Stimulated activated CD4-positive, alpha-beta T cell treated with anti-CD3 and anti-CD28 coated beads, Interleukin-2, amount 100 ng/mL, for 24 hours (primary cell): ENCODE measurements around the gene CEP97.

Experiments used
- DNase-seq, 2 donors: peaks; one replicate each; pipeline ENCODE4 v3.0.0-alpha.2; 2020

The CEP97 gene

DNA sequence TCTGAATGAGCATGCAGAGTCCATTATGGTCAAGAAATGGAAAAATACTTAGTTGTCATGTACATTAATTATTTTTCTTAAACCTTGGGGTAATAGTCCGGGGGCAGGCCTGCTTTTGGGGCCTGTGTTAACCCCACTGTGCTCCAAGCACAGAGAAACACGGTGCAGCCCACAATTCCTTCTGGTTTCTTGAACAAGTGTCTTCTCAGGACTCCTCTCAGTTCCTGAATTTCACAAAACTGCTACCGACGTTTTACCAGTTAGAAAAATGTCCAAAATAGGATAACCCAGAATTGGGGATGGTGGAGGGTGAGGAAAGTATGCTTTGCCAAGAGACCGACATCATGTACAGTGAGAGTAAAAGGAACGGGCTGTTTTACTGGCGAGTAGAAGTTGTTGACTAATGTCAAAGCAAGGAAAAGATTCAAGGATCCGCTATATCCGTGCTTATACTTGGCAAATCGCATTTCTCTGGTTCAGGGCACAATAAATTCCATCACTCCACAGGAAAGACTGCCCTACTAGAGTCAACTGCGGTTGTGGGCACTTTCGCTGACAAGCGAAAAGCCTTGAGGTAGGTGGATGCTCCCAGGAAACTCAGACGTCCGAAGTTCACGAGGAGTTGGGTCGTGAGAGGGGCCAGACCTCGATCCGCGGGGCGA, 54.1 kb downstream of the CEP97 start:
- no peak for DNase-seq

DNA sequence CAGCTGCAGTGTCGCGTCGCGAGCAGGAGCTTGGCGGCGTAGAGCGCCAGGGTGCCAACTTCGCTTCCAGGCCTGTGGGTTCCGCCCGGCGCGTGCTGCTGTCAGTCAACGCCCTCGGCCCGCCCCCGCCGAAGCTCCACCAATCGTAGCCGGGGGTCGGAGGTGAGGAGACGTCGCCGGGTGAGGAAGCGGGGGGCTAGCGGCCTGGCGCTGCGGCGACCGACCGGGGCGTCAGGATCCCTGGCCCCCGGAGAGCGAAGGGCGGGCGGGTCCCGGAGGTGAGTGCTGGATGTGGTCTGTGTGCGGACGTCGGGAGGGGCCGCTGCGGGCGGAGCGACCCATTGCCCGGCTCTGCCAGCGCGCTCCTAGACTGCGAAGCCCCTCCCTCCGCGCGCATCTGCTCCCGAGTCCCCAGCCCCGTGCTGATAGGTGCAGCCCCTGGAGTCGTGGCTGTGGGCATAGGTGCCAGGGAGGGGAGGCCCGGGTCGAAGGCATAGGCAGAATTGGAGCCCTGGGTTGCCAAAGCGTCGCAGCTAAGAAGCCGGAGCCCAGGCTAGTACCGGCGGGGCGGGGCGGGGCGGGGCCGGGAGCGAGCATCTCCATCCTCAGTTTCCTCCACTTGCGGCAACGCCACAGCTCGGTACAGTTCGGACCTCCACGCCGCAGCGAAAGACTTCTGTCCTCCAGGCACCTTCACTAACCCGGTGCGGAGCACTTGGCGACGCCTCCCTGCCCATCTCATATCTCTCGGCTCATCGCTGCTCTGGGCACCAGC, 54.8 kb downstream of the CEP97 start, which contains the start of gene NXPE3:
TSS of gene NXPE3 (plus strand) at position 165 of the 775 bp plus-strand sequence. CDS start 6,386 bp downstream, outside the sequence.
- DNase-seq: peak; percentile 96

GRCh38 chr3:101779822-101780381, 55.5 kb downstream of the CEP97 start:
- no peak for DNase-seq

DNA sequence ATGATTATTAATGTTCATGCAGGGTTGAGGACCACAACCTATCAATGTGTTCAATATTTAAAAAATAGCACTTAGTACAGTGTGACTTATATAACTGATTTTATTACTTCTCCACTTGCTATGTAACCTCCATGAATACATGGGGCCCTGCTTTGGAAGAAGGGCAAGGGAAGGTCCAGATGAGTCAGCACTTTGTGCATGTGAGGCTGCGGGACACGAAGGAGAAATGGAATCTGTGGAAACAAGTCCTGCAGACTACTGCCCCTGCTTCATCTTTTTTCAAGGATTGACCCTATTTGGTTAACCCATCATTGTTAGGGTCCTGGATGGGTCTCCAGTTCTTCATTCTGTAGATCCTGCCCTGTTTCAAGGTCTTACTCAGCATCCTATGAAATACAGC, 56.2 kb downstream of the CEP97 start:
- no peak for DNase-seq

GRCh38 chr3:101781166-101781565, 56.8 kb downstream of the CEP97 start:
- no peak for DNase-seq

DNA sequence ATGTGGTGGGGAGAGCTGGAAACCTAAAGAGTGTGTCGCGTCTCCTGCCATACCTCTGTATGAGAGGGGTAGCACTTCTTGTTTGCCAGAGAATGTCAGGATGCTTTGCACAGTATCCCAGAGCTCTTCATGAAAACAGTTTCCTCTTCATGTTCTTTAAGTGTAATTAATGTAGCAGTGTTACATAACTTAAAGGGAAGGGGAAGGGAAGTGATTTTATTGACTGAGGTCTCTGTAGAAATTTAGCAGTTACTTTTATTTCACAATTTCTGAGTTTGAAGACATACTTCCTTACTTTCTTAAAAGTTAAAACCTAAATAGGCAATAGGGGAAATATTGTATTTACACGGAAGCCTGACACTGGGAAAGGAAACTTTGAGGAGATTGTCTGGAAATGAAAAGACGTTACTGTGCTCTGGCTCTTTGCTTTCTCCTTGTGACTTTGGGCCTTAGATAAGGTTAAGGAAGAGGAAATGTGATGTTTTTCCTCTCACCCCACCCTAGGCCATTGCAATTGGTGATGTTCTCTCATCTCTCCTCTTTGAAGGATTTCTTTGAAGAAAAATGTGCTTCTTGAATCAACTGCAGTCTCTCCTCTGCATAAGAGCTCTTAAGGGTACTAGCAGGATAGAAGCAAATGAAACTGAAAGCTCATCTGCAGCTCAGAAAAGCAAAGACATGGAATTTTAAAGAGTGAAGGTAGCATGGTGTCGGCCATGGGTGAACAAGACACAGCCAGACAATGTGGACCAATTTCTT, 60.6 kb downstream of the CEP97 start:
- no peak for DNase-seq

DNA sequence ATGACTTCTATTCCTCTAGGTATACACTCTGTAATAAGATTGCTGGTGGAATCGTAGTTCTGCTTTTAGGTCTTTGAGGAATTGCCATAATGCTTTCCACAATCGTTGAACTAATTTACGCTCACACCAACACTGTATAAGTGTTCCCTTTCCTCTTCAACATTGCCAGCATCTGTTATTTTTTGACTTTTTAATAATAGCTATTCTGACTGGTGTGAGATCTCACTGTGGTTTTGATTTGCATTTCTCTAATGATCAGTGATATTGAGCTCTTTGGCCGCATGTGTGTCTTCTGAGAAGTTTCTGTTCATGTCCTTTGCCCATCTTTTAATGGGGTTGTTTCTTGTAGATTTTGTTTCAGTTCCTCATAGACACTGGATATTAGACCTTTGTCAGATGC, 67.4 kb downstream of the CEP97 start:
- DNase-seq: no peak

GRCh38 chr3:101796077-101796680, 71.8 kb downstream of the CEP97 start:
- DNase-seq: no peak

GRCh38 chr3:101801174-101801573, 76.8 kb downstream of the CEP97 start:
- no peak for DNase-seq

GRCh38 chr3:101802179-101802578, 77.8 kb downstream of the CEP97 start:
- no peak for DNase-seq

GRCh38 chr3:101803173-101803782, 78.9 kb downstream of the CEP97 start:
- DNase-seq: peak; percentile 23 to 58

GRCh38 chr3:101803939-101804338, 79.5 kb downstream of the CEP97 start:
- no peak for DNase-seq

DNA sequence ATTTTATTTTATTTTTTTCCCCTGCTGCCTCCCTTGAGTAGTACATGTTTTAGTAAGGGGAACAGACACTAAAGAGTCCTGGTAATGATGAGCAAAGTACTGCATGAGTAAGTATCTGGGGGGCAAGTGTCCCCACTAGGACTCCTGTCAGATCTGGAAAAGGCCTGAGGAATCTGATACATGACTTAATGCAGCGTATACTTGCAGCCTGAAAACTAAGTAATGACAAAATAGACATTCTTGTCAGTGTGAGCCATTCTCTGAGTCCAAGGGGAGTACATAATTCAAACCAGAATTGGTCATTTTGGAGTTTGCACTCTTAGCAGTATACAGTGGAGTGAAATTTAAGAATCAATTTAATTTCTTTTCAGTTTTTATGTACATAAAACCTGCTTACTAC, 82.1 kb downstream of the CEP97 start:
- DNase-seq: no peak

DNA sequence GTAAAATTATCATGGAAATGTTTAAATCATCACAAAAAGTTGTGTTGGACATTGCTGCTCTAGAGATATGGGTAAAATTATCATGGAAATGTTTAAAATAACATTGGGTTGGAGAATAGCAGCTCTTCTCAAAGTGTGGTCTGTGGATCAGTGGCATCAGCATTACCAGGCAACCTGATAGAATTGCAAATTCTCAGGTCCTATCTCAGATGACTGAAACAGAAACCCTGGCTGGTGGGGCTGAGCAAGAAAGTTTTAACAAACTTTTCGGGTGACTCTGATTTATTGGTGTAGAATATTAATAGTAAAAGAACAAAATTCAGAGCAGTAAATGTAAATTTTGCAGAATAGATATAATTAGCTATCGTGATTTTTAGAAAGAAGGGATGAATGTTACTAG, 83.5 kb downstream of the CEP97 start:
- DNase-seq: no peak

DNA sequence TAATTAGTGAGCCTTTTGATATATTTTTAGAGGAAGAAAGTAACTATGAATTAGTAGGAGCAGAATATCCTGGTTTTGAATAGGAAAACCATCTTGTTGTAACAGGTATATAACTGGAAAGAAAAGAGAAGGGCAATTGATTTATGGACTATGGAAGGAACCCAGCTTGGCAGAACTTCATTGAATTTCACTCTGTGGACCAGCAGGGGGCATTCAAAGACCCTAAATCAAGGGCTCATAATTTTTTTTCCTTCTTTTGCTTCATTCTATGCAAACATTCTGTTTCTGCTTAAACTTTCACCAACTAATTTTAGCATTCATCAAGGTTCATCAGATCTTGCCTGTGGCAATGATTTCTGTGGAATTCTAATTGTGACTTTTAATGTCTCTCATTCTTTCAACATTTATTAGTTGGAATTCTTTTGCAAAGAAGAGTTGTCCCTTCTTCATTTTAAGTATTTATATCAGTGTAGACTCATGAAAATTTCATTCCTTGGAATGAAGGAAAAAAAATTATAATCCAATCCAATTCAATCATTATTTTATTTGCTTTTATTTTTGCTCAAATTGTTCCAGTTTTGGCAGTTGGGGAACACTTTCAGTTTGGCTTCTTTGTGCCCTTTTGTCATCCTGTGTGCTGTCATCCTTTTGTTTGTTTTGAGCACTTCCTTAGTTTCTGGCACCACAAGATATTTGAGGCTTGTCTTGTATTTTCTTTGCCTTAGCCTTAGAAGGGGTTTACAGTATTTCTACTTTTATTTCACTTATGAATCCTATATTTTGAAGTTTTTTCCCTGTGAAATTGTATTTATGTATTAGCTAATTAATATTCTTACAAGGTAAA, 85.0 kb downstream of the CEP97 start:
- DNase-seq: peak in 1 of 2 donors; percentile 45

GRCh38 chr3:101810022-101810418, 85.6 kb downstream of the CEP97 start:
- DNase-seq: no peak

DNA sequence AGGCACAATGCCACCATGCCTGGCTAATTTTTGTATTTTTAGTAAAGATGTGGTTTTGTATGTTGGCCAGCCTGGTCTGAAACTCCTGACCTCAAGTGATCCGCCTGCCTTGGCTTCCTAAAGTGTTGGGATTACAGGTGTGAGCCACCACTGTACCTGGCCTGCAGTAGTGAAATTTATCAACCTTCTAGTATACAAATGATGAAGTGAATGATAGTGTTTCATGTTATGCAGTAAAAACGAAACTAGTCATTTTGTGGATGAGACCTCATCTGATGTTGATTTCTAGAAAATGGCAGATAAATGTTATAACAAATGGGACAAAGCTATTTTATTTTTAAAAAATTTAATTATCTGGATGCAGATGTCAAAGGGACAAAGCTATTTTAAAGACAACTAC, 87.5 kb downstream of the CEP97 start:
- DNase-seq: no peak

- no peak for DNase-seq
Observed at GRCh38 chr3:101812895-101813294, 88.5 kb downstream of the CEP97 start.

DNA sequence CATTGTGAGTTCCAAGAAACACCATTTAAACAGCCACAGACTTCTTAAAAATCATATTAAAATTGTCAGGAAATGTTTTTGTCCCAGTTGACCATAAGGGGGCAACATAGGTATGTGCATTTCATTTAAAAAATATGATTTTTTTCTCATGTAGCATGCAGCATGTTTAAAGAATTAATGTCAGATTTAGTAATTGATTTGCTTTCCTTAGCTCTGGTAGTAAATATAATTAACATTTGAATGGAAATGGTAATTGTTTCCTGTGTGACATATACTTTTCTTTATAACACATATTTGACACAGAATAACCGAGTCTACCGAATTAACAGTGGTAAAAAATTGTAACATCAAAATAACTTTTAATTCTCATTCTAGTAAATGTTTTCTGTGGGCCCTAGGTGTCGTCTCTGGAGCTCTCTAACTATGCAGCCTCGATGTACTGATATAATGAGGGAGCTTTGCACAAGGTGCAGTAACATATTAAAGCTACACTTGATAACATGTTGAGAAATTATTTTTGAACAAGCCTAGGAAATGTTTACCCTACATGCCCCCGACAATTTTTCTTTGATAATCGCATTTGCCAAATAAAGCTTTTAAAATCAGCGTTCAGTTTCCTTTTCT, 89.5 kb downstream of the CEP97 start:
- DNase-seq: no peak

DNA sequence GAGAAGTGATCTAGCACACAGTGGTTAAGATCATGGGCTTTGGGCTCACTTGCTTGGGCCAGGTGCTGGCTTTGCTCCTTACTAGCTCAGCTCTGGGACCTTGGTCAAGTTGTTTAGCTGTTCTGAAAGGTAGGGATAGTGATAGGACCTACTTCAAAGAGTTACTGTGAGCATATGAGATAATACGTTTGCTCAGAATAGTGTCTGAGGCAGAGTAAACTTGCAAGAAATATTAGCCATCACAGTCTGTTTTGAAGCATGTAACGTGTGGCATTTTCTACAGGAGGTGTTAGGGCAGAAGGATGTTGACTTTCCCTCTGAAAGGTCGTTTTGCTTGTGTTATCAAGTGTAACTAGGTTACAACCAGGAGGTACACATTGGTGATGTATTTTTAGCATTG, 90.4 kb downstream of the CEP97 start:
- DNase-seq: no peak
